Bone marrow (tissue), 2 donors: Measurements from ENCODE around the gene EXOC3L4.
"Not testable (repeated sequence)": the region's sequence is repeated elsewhere in the genome, so short reads cannot be mapped to it uniquely, and the experiment has no call there.

ENCODE experiments used
- DNase-seq, 2 donors: peaks; one replicate each; lab custom pipeline; 2025; lab: John Stamatoyannopoulos, UW

EXOC3L4 gene

DNA sequence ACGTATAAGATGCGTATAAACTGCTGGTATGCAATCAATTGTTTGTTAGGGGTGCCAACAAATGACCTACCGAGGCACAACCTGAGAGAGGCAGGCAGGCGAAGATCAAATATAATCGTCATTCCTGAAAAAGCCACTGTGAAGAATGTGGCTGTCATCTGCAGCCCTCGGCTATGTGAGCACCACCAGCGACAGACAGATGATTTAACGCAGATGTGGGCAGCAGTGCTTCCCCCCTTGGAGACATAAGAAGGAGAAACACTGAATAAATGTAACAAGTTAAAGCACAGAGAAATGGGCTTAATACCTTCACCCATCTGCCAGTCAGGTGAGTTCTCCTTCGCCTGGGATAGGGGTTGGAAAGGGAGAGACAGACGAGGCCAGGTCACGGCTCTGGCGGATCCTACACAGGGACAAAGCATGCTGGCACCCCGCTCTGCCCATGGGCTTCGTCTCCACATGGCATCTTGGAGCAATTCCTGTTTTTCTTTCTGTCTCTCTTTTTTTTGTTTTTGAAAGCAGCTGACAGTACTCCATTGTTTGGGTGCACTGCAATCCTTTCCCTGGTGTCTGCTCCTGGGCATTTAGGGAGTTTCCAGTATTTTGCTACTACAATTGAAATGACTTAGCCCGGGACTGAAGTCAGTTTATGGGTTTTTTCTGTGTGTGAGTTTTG is 56.9 kb downstream of the EXOC3L4 start:
- DNase-seq = no peak

DNA sequence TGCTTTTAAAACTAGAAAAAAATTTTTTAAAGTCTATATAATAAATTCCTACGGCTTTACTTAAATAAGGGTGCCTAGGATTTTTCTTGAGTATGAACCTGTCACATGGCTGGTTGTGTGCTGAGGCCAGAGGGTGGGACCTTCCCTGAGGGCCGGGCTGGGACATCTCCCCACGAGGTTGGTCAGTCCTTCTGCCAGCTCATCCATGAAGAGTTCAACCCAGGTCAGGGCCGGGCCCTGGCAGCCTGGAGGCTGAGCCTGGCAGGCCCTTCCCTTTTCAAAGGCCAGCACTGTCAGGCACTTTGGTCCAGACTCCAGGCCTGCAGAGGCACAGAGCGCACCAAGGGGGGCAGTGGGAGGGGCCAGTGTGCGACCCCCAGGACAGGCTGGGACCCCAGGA is 60.5 kb downstream of the EXOC3L4 start:
- DNase-seq = no peak

DNA sequence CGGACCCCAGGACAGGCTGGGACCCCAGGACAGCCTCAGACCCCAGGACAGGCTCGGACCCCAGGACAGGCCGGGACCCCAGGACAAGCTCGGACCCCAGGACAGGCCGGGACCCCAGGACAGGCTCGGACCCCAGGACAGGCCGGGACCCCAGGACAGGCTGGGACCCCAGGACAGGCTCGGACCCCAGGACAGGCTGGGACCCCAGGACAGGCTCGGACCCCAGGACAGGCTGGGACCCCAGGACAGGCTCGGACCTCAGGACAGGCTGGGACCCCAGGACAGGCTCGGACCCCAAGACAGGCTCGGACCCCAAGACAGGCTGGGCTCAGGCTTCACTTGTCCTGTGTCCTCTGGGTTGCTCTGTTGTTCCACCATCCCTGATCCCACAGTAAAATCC is 60.9 kb downstream of the EXOC3L4 start:
- not testable (repeated sequence) for DNase-seq

DNA sequence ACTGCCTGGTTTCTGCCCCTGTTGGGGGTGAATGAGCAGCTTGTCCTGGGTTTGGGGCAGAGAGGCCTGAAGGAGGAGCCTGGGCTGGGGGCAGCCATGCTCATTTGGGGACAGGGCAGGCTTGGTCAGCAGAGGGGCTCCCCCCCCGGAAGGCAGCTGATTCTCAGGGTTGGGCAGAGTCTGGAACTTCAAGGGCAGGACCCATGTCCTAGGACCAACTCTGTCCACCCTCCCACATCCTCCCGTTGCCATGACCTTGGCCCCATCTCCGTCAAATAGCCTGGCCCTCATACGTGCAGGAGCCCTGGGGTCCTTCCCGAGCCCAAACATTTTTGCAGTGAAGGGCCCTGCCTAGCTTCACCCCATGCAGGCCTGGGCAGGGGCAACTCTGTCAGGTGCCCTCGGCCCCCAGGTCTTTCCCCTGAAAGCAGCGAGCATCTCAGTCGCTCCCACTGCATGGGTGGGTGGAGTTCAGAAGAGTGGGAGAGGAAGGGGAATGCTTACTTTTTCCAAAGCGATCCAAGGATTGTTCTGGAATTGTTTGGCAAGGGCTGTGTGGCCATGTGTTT is 61.4 kb downstream of the EXOC3L4 start:
- no peak for DNase-seq

DNA sequence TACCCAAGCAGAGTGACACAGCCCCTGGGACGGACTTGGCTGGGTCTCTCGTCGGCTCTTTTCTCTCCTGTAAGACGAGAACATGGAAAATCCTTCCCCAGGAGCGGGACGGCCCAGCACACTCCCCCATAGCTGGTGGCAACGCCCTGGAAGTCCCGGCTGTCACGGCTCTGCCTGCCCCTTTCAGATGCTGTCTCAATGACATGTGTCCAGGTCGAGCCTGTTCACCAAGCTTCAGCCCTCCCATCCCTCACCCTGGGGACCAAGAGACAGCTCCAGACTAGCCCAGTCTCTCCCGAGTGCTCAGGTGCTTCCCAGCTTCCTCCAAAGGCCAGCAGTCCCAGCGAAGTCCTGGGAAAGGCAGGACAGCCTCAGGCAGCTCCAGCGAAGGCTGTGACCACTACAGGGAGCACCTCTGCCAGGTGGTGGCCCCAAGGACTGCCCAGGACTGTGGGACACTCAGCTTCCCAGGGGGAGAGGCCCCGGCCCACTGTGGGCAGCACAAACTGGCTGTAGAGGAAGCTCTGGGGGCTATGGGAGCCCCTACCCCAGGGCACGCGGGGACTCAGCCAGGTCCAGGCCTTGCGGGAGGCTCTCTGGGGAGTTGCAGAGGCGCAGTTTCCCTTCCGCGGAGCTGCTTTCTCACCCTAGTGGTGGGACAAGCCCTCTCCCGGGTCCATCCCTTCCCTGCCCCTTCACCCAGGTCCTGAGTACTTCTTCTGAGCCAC is 62.3 kb downstream of the EXOC3L4 start:
- DNase-seq = no peak

DNA sequence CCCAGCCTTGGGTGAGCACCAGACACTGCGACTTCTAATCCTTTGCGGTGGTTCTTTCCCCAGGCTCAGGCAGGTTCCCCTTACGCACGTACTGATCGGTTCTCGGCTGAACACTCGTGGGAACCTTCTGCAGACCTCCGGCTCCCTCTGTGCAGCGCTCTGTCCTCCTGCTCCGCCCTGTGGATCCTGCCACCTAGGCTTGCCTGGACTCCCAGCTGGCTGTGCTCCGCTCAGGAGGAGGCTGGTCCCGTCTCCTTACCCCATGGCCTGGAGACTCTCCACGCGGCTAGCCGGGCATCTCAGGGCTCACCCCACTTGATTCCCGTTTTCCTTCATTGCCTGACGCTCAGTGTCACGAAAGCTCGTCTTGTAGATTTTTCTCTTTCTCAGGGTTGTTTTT is 63.4 kb downstream of the EXOC3L4 start:
- no peak for DNase-seq

DNA sequence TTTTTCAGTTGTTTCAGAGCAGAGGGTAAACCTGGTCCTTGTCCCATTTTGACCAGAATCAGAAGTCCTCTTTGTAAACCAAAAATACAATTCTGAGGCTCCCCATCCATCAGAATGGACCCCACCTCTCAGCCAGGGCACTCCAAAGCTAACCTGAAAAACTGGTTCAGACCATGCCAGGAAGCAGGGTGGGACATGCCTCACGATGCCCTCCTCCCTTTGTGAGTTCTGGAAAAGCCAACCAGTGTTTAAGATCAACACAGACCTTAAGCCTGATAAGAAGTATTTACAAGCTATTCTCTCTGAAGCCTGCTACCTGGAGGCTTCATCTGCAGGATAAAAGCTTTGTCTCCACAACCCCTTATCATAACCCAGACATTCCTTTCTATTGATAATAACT is 64.2 kb downstream of the EXOC3L4 start:
- DNase-seq = no peak
